Activated CD4-positive, alpha-beta T cell treated with anti-CD3 and anti-CD28 coated beads for 24 hours (primary cell): Measurements from ENCODE around the gene NMUR1.
A peak's percentile ranks its signal among the peaks of the same experiment; 100 is the strongest.
"Not testable (repeated sequence)": the region's sequence is repeated elsewhere in the genome, so short reads cannot be mapped to it uniquely, and the experiment has no call there.

Source experiments
- DNase-seq, 2 donors: peaks; one replicate each; pipeline ENCODE4 v3.0.0-alpha.2; 2020; ENCODE audit warnings: low read depth in 2 of 2

NMUR1 gene

GRCh38 chr2:231530099-231531011 lies at the start of gene NMUR1:
Gene NMUR1, minus strand, starts transcription at chr2:231530445. Its CDS starts 84 bp downstream, at chr2:231530361.
- peak; percentile 54 to 61 for DNase-seq

- no peak for DNase-seq
Measured at GRCh38 chr2:231579560-231579959, 49.3 kb upstream of the NMUR1 start.

GRCh38 chr2:231578655-231579054 lies 48.4 kb upstream of the NMUR1 start:
- not testable (repeated sequence) for DNase-seq

GRCh38 chr2:231576465-231576864 lies 46.2 kb upstream of the NMUR1 start:
- no peak for DNase-seq

GRCh38 chr2:231575612-231576256 lies 45.5 kb upstream of the NMUR1 start:
- no peak for DNase-seq

GRCh38 chr2:231573698-231574421 lies 43.6 kb upstream of the NMUR1 start:
- no peak for DNase-seq

- DNase-seq = no peak
Measured at GRCh38 chr2:231573096-231573495, 42.9 kb upstream of the NMUR1 start.

GRCh38 chr2:231571661-231572191 lies 41.5 kb upstream of the NMUR1 start:
- no peak for DNase-seq

GRCh38 chr2:231570915-231571314 lies 40.7 kb upstream of the NMUR1 start:
- not testable (repeated sequence) for DNase-seq

GRCh38 chr2:231568785-231569435 lies 38.7 kb upstream of the NMUR1 start:
- DNase-seq = no peak

- no peak for DNase-seq
Measured at GRCh38 chr2:231568098-231568784, 38.0 kb upstream of the NMUR1 start.

GRCh38 chr2:231567159-231567558 lies 36.9 kb upstream of the NMUR1 start:
- no peak for DNase-seq

GRCh38 chr2:231565887-231566594 lies 35.8 kb upstream of the NMUR1 start:
- no peak for DNase-seq

- DNase-seq = peak in 1 of 2 donors; percentile 33
Measured at GRCh38 chr2:231563378-231563961, 33.2 kb upstream of the NMUR1 start.

GRCh38 chr2:231557571-231558217 lies 27.4 kb upstream of the NMUR1 start:
- peak in 1 of 2 donors; percentile 25 for DNase-seq

GRCh38 chr2:231556981-231557380 lies 26.7 kb upstream of the NMUR1 start:
- DNase-seq = no peak

GRCh38 chr2:231556496-231556895 lies 26.3 kb upstream of the NMUR1 start:
- DNase-seq = not testable (repeated sequence)

GRCh38 chr2:231554748-231555545 lies 24.7 kb upstream of the NMUR1 start:
- DNase-seq = no peak
